IMR-90 (cell line): ENCODE results near the gene CIBAR2. TPM values are rescaled to one million over a fixed set of nuclear protein-coding genes. Genes with fewer than 3 reads are reported as not detected.

Source experiments
- ATAC-seq: fragments of 200-7000 bp; cut with Tn5 transposase; 2 replicates; pipeline ENCODE4 v1.9.1; 2020; ENCODE audit warnings: low read depth, mild to moderate bottlenecking, moderate library complexity
- BruUV-seq: library from RNA; stranded (reverse); fragments of 400-500 nt; replicated peaks from 2 replicates; lab custom pipeline; 2021; lab: Mats Ljungman, UMichigan
- CTCF ChIA-PET: fragments of 300-600 bp; formaldehyde crosslinking; extraction: SDS; loops from one replicate; lab custom pipeline; 2021; ENCODE audit warnings: antibody characterized with exemption; lab: Yijun Ruan, JAX
- POLR2A ChIA-PET: fragments of 300-600 bp; sonication (Branson Sonifier 250); formaldehyde crosslinking; loops from one replicate; lab custom pipeline; 2022; ENCODE audit warnings: antibody characterized with exemption; ENCODE audit not compliant: unreplicated experiment; lab: Charles Lee
- DNase-seq: peaks from one replicate; pipeline ENCODE4 v3.0.0; 2013
- H2AFZ ChIP-seq: replicated peaks from 2 replicates; pipeline ENCODE3; 2013; ENCODE audit warnings: low read length, mild to moderate bottlenecking; ENCODE audit not compliant: poor library complexity
- H2AK5ac ChIP-seq: 2 replicates; pipeline ENCODE4 v1.6.1; 2013; ENCODE audit warnings: low read depth, low read length, inconsistent platforms
- H2AK9ac ChIP-seq: replicated peaks from 2 replicates; pipeline ENCODE3; 2013; ENCODE audit warnings: mild to moderate bottlenecking, low read depth, low read length, moderate library complexity; ENCODE audit not compliant: poor library complexity
- H2BK120ac ChIP-seq: 2 replicates; pipeline ENCODE4 v1.6.1; 2013; ENCODE audit warnings: low read depth, low read length, inconsistent platforms
- H2BK15ac ChIP-seq: 3 replicates; pipeline ENCODE4 v1.6.1; 2013; ENCODE audit warnings: low read depth, low read length, inconsistent platforms
- H2BK20ac ChIP-seq: 2 replicates; pipeline ENCODE4 v1.6.1; 2013; ENCODE audit warnings: low read depth, mild to moderate bottlenecking, inconsistent platforms, low read length, moderate library complexity
- H2BK5ac ChIP-seq: 2 replicates; pipeline ENCODE4 v1.6.1; 2013; ENCODE audit warnings: mild to moderate bottlenecking, low read depth, low read length, inconsistent platforms; ENCODE audit not compliant: poor library complexity, severe bottlenecking
- H3K14ac ChIP-seq: replicated peaks from 2 replicates; pipeline ENCODE4 v1.6.1; 2013; ENCODE audit warnings: low read depth, low read length, inconsistent platforms
- H3K18ac ChIP-seq: 2 replicates; pipeline ENCODE4 v1.6.1; 2013; ENCODE audit warnings: low read depth, low read length, control low read depth
- H3K23ac ChIP-seq: 2 replicates; pipeline ENCODE4 v1.6.1; 2013; ENCODE audit warnings: low read depth, low read length, inconsistent platforms
- H3K27ac ChIP-seq: 2 replicates; pipeline ENCODE4 v1.5.1; 2013; ENCODE audit warnings: mild to moderate bottlenecking, control low read depth, low read length; ENCODE audit not compliant: insufficient read depth
- H3K27me3 ChIP-seq: 2 replicates; pipeline ENCODE4 v1.6.1; 2013; ENCODE audit warnings: low read length; ENCODE audit not compliant: control insufficient read depth, insufficient read depth
- H3K36me3 ChIP-seq: 2 replicates; pipeline ENCODE4 v1.6.1; 2013; ENCODE audit warnings: low read length, mixed read lengths; ENCODE audit not compliant: control insufficient read depth, insufficient read depth
- H3K4ac ChIP-seq: 2 replicates; pipeline ENCODE4 v1.6.1; 2013; ENCODE audit warnings: low read depth, low read length, inconsistent platforms
- H3K4me1 ChIP-seq: 2 replicates; pipeline ENCODE4 v1.6.1; 2013; ENCODE audit warnings: low read length, mixed read lengths; ENCODE audit not compliant: control insufficient read depth, insufficient read depth
- H3K4me2 ChIP-seq: 2 replicates; pipeline ENCODE4 v1.6.1; 2013; ENCODE audit warnings: low read depth, mild to moderate bottlenecking, control low read depth, low read length, moderate library complexity
- H3K4me3 ChIP-seq: 2 replicates; pipeline ENCODE4 v1.5.1; 2013; ENCODE audit warnings: low read depth, mild to moderate bottlenecking, control low read depth, low read length, moderate library complexity; ENCODE audit not compliant: insufficient read depth
- H3K56ac ChIP-seq: 2 replicates; pipeline ENCODE4 v1.6.1; 2013; ENCODE audit warnings: low read length, inconsistent platforms; ENCODE audit not compliant: insufficient read depth; ENCODE audit errors: extremely low read depth
- H3K79me1 ChIP-seq, 2 experiments: 2 replicates each; pipeline ENCODE4 v1.6.1; 2013; ENCODE audit warnings: low read length in 2 of 2, inconsistent platforms in 1 of 2, low read depth in 1 of 2
- H3K9ac ChIP-seq: 2 replicates; pipeline ENCODE4 v1.6.1; 2013; ENCODE audit warnings: low read depth, low read length, control low read depth
- H3K9me1 ChIP-seq: 2 replicates; pipeline ENCODE4 v1.6.1; 2013; ENCODE audit warnings: low read length, inconsistent platforms; ENCODE audit not compliant: insufficient read depth
- H3K9me3 ChIP-seq: 2 replicates; pipeline ENCODE4 v1.6.1; 2013; ENCODE audit warnings: low read length; ENCODE audit not compliant: control insufficient read depth, insufficient read depth
- H4K20me1 ChIP-seq: 2 replicates; pipeline ENCODE4 v1.6.1; 2013; ENCODE audit warnings: low read length, inconsistent platforms; ENCODE audit not compliant: insufficient read depth
- H4K5ac ChIP-seq: 2 replicates; pipeline ENCODE4 v1.6.1; 2013; ENCODE audit warnings: mild to moderate bottlenecking, low read depth, low read length, control low read depth
- H4K8ac ChIP-seq, 2 experiments: 2 replicates each; pipeline ENCODE4 v1.6.1; 2013; ENCODE audit warnings: low read depth in 2 of 2, low read length in 2 of 2, control low read depth in 1 of 2, inconsistent platforms in 1 of 2
- H4K91ac ChIP-seq: 2 replicates; pipeline ENCODE4 v1.6.1; 2013; ENCODE audit warnings: low read depth, low read length, inconsistent platforms; ENCODE audit not compliant: insufficient read depth
- BHLHE40 ChIP-seq: fragments of 150-350 bp; IDR thresholded peaks from 2 replicates; pipeline ENCODE4 v1.6.1; 2016; ENCODE audit warnings: mild to moderate bottlenecking, low read depth, low read length
- CEBPB ChIP-seq: IDR thresholded peaks from 2 replicates; pipeline ENCODE4 v1.6.1; 2012; ENCODE audit warnings: low read depth, low read length, improper control_type of control experiment
- CTCF ChIP-seq: conservative IDR thresholded peaks from 2 replicates; pipeline ENCODE4 v1.5.1; 2012; ENCODE audit warnings: mild to moderate bottlenecking, low read depth, low read length, improper control_type of control experiment
- ELK1 ChIP-seq: fragments of 150-350 bp; IDR thresholded peaks from 2 replicates; pipeline ENCODE4 v1.6.1; 2016; ENCODE audit warnings: low read depth, mild to moderate bottlenecking, low read length, moderate library complexity, borderline replicate concordance
- FOS ChIP-seq: fragments of 150-350 bp; IDR thresholded peaks from 2 replicates; pipeline ENCODE4 v1.6.1; 2016; ENCODE audit warnings: low read depth, low read length
- MAZ ChIP-seq: IDR thresholded peaks from 2 replicates; pipeline ENCODE4 v1.6.1; 2012; ENCODE audit warnings: low read depth, mild to moderate bottlenecking, low read length, improper control_type of control experiment, moderate library complexity, borderline replicate concordance
- MXI1 ChIP-seq: IDR thresholded peaks from 2 replicates; pipeline ENCODE4 v1.6.1; 2012; ENCODE audit warnings: low read depth, mild to moderate bottlenecking, low read length, moderate library complexity, borderline replicate concordance
- NFE2L2 ChIP-seq: fragments of 150-350 bp; IDR thresholded peaks from 2 replicates; pipeline ENCODE4 v1.6.1; 2016; ENCODE audit warnings: low read depth, mild to moderate bottlenecking, low read length
- POLR2A ChIP-seq: IDR thresholded peaks from 2 replicates; pipeline ENCODE4 v1.6.1; 2012; ENCODE audit warnings: mild to moderate bottlenecking, low read depth, low read length
- RAD21 ChIP-seq: IDR thresholded peaks from 2 replicates; pipeline ENCODE4 v1.6.1; 2012; ENCODE audit warnings: low read length, improper control_type of control experiment
- RCOR1 ChIP-seq: IDR thresholded peaks from 2 replicates; pipeline ENCODE4 v1.6.1; 2012; ENCODE audit warnings: mild to moderate bottlenecking, low read length, improper control_type of control experiment; ENCODE audit not compliant: insufficient replicate concordance
- RFX5 ChIP-seq: IDR thresholded peaks from 2 replicates; pipeline ENCODE4 v1.8.0; 2012; ENCODE audit warnings: low read depth, mild to moderate bottlenecking, low read length, moderate library complexity
- SMC3 ChIP-seq: fragments of 150-350 bp; IDR thresholded peaks from 2 replicates; pipeline ENCODE4 v1.6.1; 2016; ENCODE audit warnings: low read depth, mild to moderate bottlenecking, antibody characterized with exemption, low read length, moderate library complexity
- USF2 ChIP-seq: fragments of 150-350 bp; IDR thresholded peaks from 2 replicates; pipeline ENCODE4 v1.6.1; 2017; ENCODE audit warnings: mild to moderate bottlenecking, antibody characterized with exemption, low read length, low read depth
- WGBS, 2 experiments: methylation state at CpG; one replicate each; pipeline versions ENCODE4 v1.1.5 to v1.1.7; 2013; ENCODE audit warnings: missing lambda C conversion rate in 2 of 2; ENCODE audit not compliant: insufficient read length in 1 of 2; ENCODE audit errors: extremely low coverage in 2 of 2; 5-methylcytosine and 5-hydroxymethylcytosine counted together
- dilution Hi-C: fragments of 300-500 bp; cut with HindIII; formaldehyde crosslinking; loops from one replicate; pipeline ENCODE4 v1.14.3; 2018; ENCODE audit warnings: low sequenced_read_pairs; ENCODE audit not compliant: unreplicated experiment
- in situ Hi-C: fragments of 300-500 bp; cut with MboI; formaldehyde crosslinking; loops from 3 replicates; pipeline ENCODE4 v1.14.3; 2019; ENCODE audit warnings: low sequenced_read_pairs, inconsistent platforms, mixed read lengths
- intact Hi-C: fragments of 100-400 bp; cut with micrococcal nuclease; formaldehyde crosslinking; loops from 2 replicates; pipeline ENCODE4 v1.10.0; 2022
- polyA plus RNA-seq, 3 experiments: library from polyadenylated mRNA; depleted of rRNA; stranded (reverse); fragments of >200 nt; gene quantifications; 2 replicates each; pipeline ENCODE4 v1.2.3, GENCODE V29; 2012; ENCODE audit warnings: low replicate concordance in 1 of 3
- total RNA-seq: library from RNA; depleted of rRNA; stranded (reverse); fragments of >200 nt; gene quantifications from 2 replicates; pipeline ENCODE4 v1.2.3, GENCODE V29; 2012

Gene CIBAR2
- total and polyA plus RNA-seq, 2 of the 4 experiments (the other 2 are of a cell fraction) = 0.18 to 0.24 TPM

DNA sequence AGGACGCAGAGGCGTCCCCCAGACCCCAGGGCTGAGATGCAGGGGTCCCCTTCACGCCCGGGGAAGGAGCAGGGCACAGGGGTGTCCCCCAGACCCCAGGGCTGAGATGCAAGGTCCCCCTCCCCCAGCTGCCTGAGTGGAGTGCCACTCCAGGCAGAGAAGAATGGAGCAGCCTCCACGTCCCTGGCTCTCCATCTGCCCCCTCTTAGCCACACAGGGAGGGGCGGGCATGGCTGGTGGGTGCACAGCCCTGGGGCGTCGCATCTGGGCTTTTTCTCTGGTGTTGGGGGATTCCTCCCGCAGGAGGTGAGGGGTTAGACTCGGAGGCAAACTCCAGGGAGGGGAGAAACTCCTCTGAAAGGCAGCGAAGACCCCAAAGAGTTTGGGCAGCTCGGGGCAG, 17.5 kb downstream of the CIBAR2 start:
- no peak overlapping the region for H3K23ac ChIP-seq
- dilution Hi-C loops (no loop called here), in situ Hi-C loops (no loop called here), intact Hi-C loops (no loop called here)
- no peak overlapping the region for H4K8ac ChIP-seq
- H3K36me3 ChIP-seq = no peaks in the 10 kb centered on the region
- no peak overlapping the region for H3K4me2 ChIP-seq
- POLR2A ChIA-PET = no interaction called here
- H2AK9ac ChIP-seq = no peak overlapping the region
- H2BK20ac ChIP-seq = no peak overlapping the region
- no peak overlapping the region for H4K91ac ChIP-seq
- DNase-seq (no peak), ATAC-seq (no peak)
- no peak overlapping the region for H2BK5ac ChIP-seq
- H3K4me1 ChIP-seq = no peaks in the 10 kb centered on the region
- no peak overlapping the region for H3K4me3 ChIP-seq
- CTCF ChIA-PET = no interaction called here
- no peak overlapping the region for H2BK120ac ChIP-seq
- peaks cover 38% of the 10 kb centered on the region for H3K27me3 ChIP-seq
- H3K27ac ChIP-seq = no peak overlapping the region
- no peak overlapping the region for H3K18ac ChIP-seq
- H2AFZ ChIP-seq = no peak overlapping the region
- no peak overlapping the region for H4K5ac ChIP-seq
- H2AK5ac ChIP-seq = no peak overlapping the region
- no peaks in the 10 kb centered on the region for H3K9me3 ChIP-seq
- H3K9ac ChIP-seq = no peak overlapping the region
- H2BK15ac ChIP-seq = no peak overlapping the region
- no TSS peak for BruUV-seq
- H3K9me1 ChIP-seq = no peaks in the 10 kb centered on the region; the same call in 1 of the 2 replicates
- no peak overlapping the region for H3K14ac ChIP-seq
- no peak overlapping the region for H3K4ac ChIP-seq
- no peaks in the 10 kb centered on the region for H4K20me1 ChIP-seq
- TF ChIP-seq RAD21 (no peak), POLR2A (no peak), MXI1 (no peak), BHLHE40 (no peak), FOS (no peak), CTCF (no peak), USF2 (no peak), SMC3 (no peak), ELK1 (no peak), NFE2L2 (no peak), MAZ (no peak), RFX5 (no peak), CEBPB (no peak), RCOR1 (no peak)
- no peaks in the 10 kb centered on the region for H3K79me1 ChIP-seq
- no peak overlapping the region for H3K56ac ChIP-seq
- WGBS, 2 experiments = 82% methylated on average over 4 of the region's 12 CpGs; no CpG with 5 or more reads in 1 of the 2 experiments
